Mesothelial cell of epicardium (in vitro differentiated cells): ENCODE measurements around the gene KCTD4. TPM values are rescaled to one million over a fixed set of nuclear protein-coding genes. Genes with fewer than 3 reads are reported as not detected.
A peak's percentile ranks its signal among the peaks of the same experiment; 100 is the strongest.

Source experiments
- DNase-seq, 2 experiments: peaks; one replicate each; pipeline ENCODE4 v3.0.0; 2021; ENCODE audit warnings: low spot score in 2 of 2; ENCODE audit not compliant: unreplicated experiment in 2 of 2
- H3K27ac Mint-ChIP-seq: 2 replicates; pipeline ENCODE4 v1.8.0; 2021; ENCODE audit warnings: mixed read lengths
- H3K27me3 Mint-ChIP-seq: 2 replicates; pipeline ENCODE4 v1.8.0; 2021; ENCODE audit warnings: low read depth, mixed read lengths
- H3K36me3 Mint-ChIP-seq: 2 replicates; pipeline ENCODE4 v1.8.0; 2021; ENCODE audit warnings: mixed read lengths
- H3K4me1 Mint-ChIP-seq: 2 replicates; pipeline ENCODE4 v1.8.0; 2021; ENCODE audit warnings: mixed read lengths
- H3K4me3 Mint-ChIP-seq: 2 replicates; pipeline ENCODE4 v1.8.0; 2021; ENCODE audit warnings: mild to moderate bottlenecking, moderate library complexity, mixed read lengths
- H3K9me3 Mint-ChIP-seq: 2 replicates; pipeline ENCODE4 v1.8.0; 2021; ENCODE audit warnings: mixed read lengths
- CTCF ChIP-seq: fragments of 200-600 bp; sonication (generic); IDR thresholded peaks from one replicate; pipeline ENCODE4 v1.5.0; 2021; ENCODE audit warnings: antibody characterized with exemption; ENCODE audit not compliant: unreplicated experiment
- total RNA-seq: library from RNA; stranded (reverse); gene quantifications from 3 replicates; pipeline ENCODE4 v1.2.1, GENCODE V29; 2021

Gene KCTD4
- total RNA-seq, 1 donor from 2014 or later: not detected

DNA sequence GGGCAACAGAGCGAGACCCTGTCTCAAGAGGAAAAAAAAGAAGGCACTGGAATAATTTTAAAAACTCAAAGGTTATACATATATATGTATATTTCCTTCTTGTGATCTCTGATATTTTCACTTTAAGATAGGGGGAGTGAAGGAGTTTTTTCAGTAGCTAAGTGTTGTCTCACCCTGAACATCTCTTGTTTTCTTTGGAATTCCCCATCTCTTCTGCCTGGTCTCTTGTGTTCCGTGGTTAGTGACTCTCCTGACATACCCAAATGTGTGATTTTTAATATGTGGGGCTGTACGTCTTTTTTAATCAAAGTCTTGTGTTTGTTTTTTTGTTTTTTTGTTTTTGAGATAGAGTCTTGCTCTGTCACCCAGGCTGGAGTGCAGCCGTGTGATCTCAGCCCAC lies 15.3 kb upstream of the KCTD4 start:
- Mint-ChIP-seq H3K4me3 (no peak overlapping the region), H3K27me3 (no peaks in the 10 kb centered on the region), H3K9me3 (no peaks in the 10 kb centered on the region), H3K4me1 (peaks cover 10% of the 10 kb centered on the region), H3K36me3 (peaks cover 10% of the 10 kb centered on the region), H3K27ac (no peak overlapping the region)
- no peak for DNase-seq
- TF ChIP-seq CTCF: no peak

DNA sequence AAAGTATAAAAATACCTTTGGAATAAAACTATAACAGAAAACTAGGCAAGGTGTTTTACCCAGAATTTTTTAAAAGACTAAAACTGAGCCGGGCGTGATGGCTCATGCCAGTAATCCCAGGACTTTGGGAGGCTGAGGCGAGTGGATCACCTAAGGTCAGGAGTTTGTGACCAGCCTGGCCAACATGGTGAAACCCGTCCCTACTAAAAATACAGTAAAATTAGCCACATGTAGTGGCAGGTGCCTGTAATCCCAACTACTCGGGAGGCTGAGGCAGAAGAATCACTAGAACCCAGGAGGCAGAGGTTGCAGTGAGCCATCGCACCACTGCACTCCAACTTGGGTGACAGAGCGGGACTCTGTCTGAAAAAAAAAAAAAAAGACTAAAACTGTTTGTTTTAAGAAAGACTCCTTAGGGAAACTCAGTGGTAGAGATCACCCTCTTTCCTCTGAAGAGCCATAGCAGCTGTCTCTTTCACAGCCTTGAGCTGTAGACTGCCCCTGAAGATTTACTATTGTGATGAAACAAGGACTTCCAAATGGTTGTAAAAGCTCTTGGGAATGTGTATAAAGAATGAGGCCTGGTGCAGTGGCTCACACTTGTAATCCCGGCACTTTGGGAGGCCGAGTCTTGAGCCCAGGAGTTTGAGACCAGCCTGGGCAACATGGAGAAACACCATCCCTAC lies 14.7 kb upstream of the KCTD4 start:
- H3K27ac Mint-ChIP-seq: no peak overlapping the region
- no peaks in the 10 kb centered on the region for H3K27me3 Mint-ChIP-seq
- TF ChIP-seq CTCF: no peak
- H3K36me3 Mint-ChIP-seq: peaks cover 15% of the 10 kb centered on the region
- H3K4me1 Mint-ChIP-seq: peaks cover 10% of the 10 kb centered on the region
- no peak for DNase-seq
- H3K9me3 Mint-ChIP-seq: no peaks in the 10 kb centered on the region
- no peak overlapping the region for H3K4me3 Mint-ChIP-seq

DNA sequence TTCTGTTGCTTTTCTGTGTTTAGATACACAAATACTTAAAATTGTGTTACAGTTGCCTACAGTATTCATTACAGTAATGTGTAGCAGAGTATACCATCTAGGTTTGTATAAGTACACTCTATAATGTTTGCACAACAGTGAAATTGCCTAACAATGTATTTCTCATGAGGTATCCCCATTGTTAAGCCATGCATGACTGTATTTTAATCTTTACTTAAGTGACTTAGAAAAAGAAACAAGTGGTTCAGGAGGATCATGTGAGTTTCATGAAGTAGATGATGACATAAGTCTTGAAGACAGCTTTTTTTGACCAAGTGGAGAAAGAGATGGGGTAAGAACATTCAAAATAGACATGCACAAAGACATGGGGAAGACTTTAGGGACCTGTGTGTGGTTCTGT lies 8.4 kb upstream of the KCTD4 start:
- H3K9me3 Mint-ChIP-seq: no peaks in the 10 kb centered on the region
- no peaks in the 10 kb centered on the region for H3K27me3 Mint-ChIP-seq
- peaks cover 18% of the 10 kb centered on the region for H3K36me3 Mint-ChIP-seq
- no peak overlapping the region for H3K4me3 Mint-ChIP-seq
- TF ChIP-seq CTCF: no peak
- no peak overlapping the region for H3K27ac Mint-ChIP-seq
- peaks cover 19% of the 10 kb centered on the region for H3K4me1 Mint-ChIP-seq
- DNase-seq: no peak

- Mint-ChIP-seq H3K4me3 (no peak overlapping the region), H3K27me3 (no peaks in the 10 kb centered on the region), H3K36me3 (peaks cover 18% of the 10 kb centered on the region), H3K9me3 (no peaks in the 10 kb centered on the region), H3K4me1 (peaks cover 19% of the 10 kb centered on the region), H3K27ac (peak overlapping the region; percentile 75)
- no peak for TF ChIP-seq CTCF
- no peak for DNase-seq
These were observed 7.3 kb upstream of the KCTD4 start for GRCh38 chr13:45208132-45208531.

GRCh38 chr13:45207319-45207718 lies 6.5 kb upstream of the KCTD4 start:
- DNase-seq: no peak
- Mint-ChIP-seq H3K4me3 (no peak overlapping the region), H3K4me1 (peaks cover 19% of the 10 kb centered on the region), H3K27ac (peak overlapping the region; percentile 75), H3K9me3 (peaks cover 1% of the 10 kb centered on the region), H3K27me3 (no peaks in the 10 kb centered on the region), H3K36me3 (peaks cover 20% of the 10 kb centered on the region)
- TF ChIP-seq CTCF: no peak
